Upper lobe of left lung (tissue), 6 donors: ENCODE results near the gene ZCCHC12. TPM values are rescaled to one million over a fixed set of nuclear protein-coding genes. Genes with fewer than 3 reads are reported as not detected.
"Not testable (repeated sequence)": the region's sequence is repeated elsewhere in the genome, so short reads cannot be mapped to it uniquely, and the experiment has no call there.

Source experiments
- ATAC-seq, 2 donors: fragments of 200-7000 bp; cut with Tn5 transposase; one replicate each; pipeline ENCODE4 v1.9.1; 2022; ENCODE audit warnings: mild to moderate bottlenecking in 2 of 2, moderate library complexity in 2 of 2; ENCODE audit not compliant: low FRiP score in 2 of 2
- DNase-seq, 2 donors: peaks; one replicate each; pipeline ENCODE4 v3.0.0-alpha.2; 2019 to 2020
- H3K27ac ChIP-seq, 4 donors: fragments of 200-600 bp; sonication (generic); one replicate each; pipeline ENCODE4 v1.5.1; 2016 to 2019
- H3K27me3 ChIP-seq, 4 donors: fragments of 200-600 bp; sonication (generic); one replicate each; pipeline ENCODE4 v1.5.1; 2017 to 2019
- H3K36me3 ChIP-seq, 4 donors: fragments of 200-600 bp; sonication (generic); one replicate each; pipeline ENCODE4 v1.5.1; 2016 to 2019
- H3K4me1 ChIP-seq, 4 donors: fragments of 200-600 bp; sonication (generic); one replicate each; pipeline ENCODE4 v1.5.1; 2018 to 2019
- H3K4me3 ChIP-seq, 4 donors: fragments of 200-600 bp; sonication (generic); one replicate each; pipeline ENCODE4 v1.5.1; 2017 to 2019; ENCODE audit warnings: mild to moderate bottlenecking in 2 of 4, moderate library complexity in 1 of 4
- H3K9me3 ChIP-seq, 4 donors: fragments of 200-600 bp; sonication (generic); one replicate each; pipeline ENCODE4 v1.5.1; 2018 to 2019
- CTCF ChIP-seq, 6 experiments: fragments of 450-650 bp in 4 of 6; fragments of 200-600 bp in 2 of 6; sonication (generic) in 2 of 6; IDR thresholded peaks; one replicate each; pipeline ENCODE4 v1.5.1; 2016 to 2019; ENCODE audit warnings: antibody characterized with exemption in 6 of 6
- EP300 ChIP-seq, 4 donors: sonication (generic); formaldehyde crosslinking; IDR thresholded peaks; one replicate each; pipeline ENCODE4 v1.5.1; 2017; ENCODE audit warnings: antibody characterized with exemption in 4 of 4, control low read depth in 2 of 4
- POLR2A ChIP-seq, 4 donors: fragments of 450-650 bp; IDR thresholded peaks; one replicate each; pipeline ENCODE4 v1.5.1; 2016 to 2017; ENCODE audit warnings: antibody characterized with exemption in 4 of 4, mild to moderate bottlenecking in 2 of 4
- POLR2AphosphoS5 ChIP-seq, 2 donors: sonication (generic); formaldehyde crosslinking; IDR thresholded peaks; one replicate each; pipeline ENCODE4 v1.5.1; 2017; ENCODE audit warnings: antibody characterized with exemption in 2 of 2
- WGBS, 2 donors: methylation state at CpG; one replicate each; pipeline ENCODE4 v1.1.5; 2017 to 2018; 5-methylcytosine and 5-hydroxymethylcytosine counted together
- total RNA-seq, 6 donors: library from RNA; depleted of rRNA in 4 of 6; stranded (reverse); fragments of >200 nt in 4 of 6; gene quantifications; one replicate each; pipeline versions ENCODE4 v1.1.0 to v1.2.1, GENCODE V29; 2016 to 2021
- donor health status: DM: no; HTN: no; CAD: no; lungs with moderate emphysema.
- donor health status: DM: no; HTN: yes; CAD: no; lungs with severe emphysema.

Gene ZCCHC12
- total RNA-seq, 6 donors from 2014 or later: 0.46 to 3.6 (median 1.1) TPM; not detected in 3

- DNase-seq (no peak), ATAC-seq (peak in 1 of 2 donors; percentile 56)
- no peaks in the 10 kb centered on the region for H3K27me3 ChIP-seq
- WGBS, 2 donors: 63 to 67% methylated on average over 5 of the region's 5 CpGs
- H3K4me1 ChIP-seq: no peaks in the 10 kb centered on the region
- H3K4me3 ChIP-seq: no peak overlapping the region
- H3K36me3 ChIP-seq: no peaks in the 10 kb centered on the region
- no peaks in the 10 kb centered on the region for H3K9me3 ChIP-seq
- TF ChIP-seq CTCF (IDR thresholded peaks at IDR 0.05): no peak
- H3K27ac ChIP-seq: no peak overlapping the region
Measured at GRCh38 chrX:118795528-118796280, 27.9 kb upstream of the ZCCHC12 start.

GRCh38 chrX:118802857-118803256 is 20.8 kb upstream of the ZCCHC12 start:
- no peaks in the 10 kb centered on the region for H3K9me3 ChIP-seq
- DNase-seq: peak in 1 of 2 donors; percentile 43
- TF ChIP-seq CTCF (IDR thresholded peaks at IDR 0.05) (no peak), EP300 (IDR thresholded peaks at IDR 0.05) (no peak), POLR2A (IDR thresholded peaks at IDR 0.05) (no peak), POLR2AphosphoS5 (IDR thresholded peaks at IDR 0.05) (no peak)
- ATAC-seq: peak in 1 of 2 donors; percentile 63
- H3K4me3 ChIP-seq: no peak overlapping the region
- H3K4me1 ChIP-seq: no peaks in the 10 kb centered on the region
- H3K36me3 ChIP-seq: no peaks in the 10 kb centered on the region
- H3K27ac ChIP-seq: no peak overlapping the region
- 9 to 13% methylated on average over 1 of the region's 1 CpG for WGBS, 2 donors
- H3K27me3 ChIP-seq: no peaks in the 10 kb centered on the region

GRCh38 chrX:118807151-118808017 is 16.2 kb upstream of the ZCCHC12 start:
- ATAC-seq (peak; percentile 75 to 77), DNase-seq (peak in 1 of 2 donors; percentile 37)
- TF ChIP-seq EP300 (IDR thresholded peaks at IDR 0.05) (no peak), POLR2A (IDR thresholded peaks at IDR 0.05) (no peak), CTCF (IDR thresholded peaks at IDR 0.05) (peak; percentile 50 to 75 (median 60))
- Histone ChIP-seq H3K4me1 (no peaks in the 10 kb centered on the region), H3K27ac (no peak overlapping the region), H3K36me3 (no peaks in the 10 kb centered on the region), H3K27me3 (no peaks in the 10 kb centered on the region), H3K9me3 (no peaks in the 10 kb centered on the region), H3K4me3 (no peak overlapping the region)
- 38 to 54% methylated on average over 4 of the region's 4 CpGs for WGBS, 2 donors

GRCh38 chrX:118817257-118817656 is 6.4 kb upstream of the ZCCHC12 start:
- ATAC-seq, H3K4me3 ChIP-seq: not testable (repeated sequence)

GRCh38 chrX:118824173-118824730 is 628 bp downstream of the ZCCHC12 start:
- TF ChIP-seq POLR2AphosphoS5 (IDR thresholded peaks at IDR 0.05): no peak
- TF ChIP-seq CTCF (IDR thresholded peaks at IDR 0.05): no peak
- H3K27me3 ChIP-seq: peaks cover 0 to 9% (median 0%) of the 10 kb centered on the region in 4 donors
- peaks cover 4 to 15% (median 10%) of the 10 kb centered on the region in 4 donors for H3K4me1 ChIP-seq
- no peaks in the 10 kb centered on the region for H3K9me3 ChIP-seq
- no peaks in the 10 kb centered on the region for H3K36me3 ChIP-seq
- no peak overlapping the region for H3K27ac ChIP-seq
- H3K4me3 ChIP-seq: peak overlapping the region in 3 of 4 donors; percentile 18 to 36 (median 28)
- DNase-seq (no peak), ATAC-seq (peak in 1 of 2 donors; percentile 10)
- WGBS, 2 donors: 20 to 39% methylated on average over 10 to 22 of the region's 22 CpGs

More at GRCh38 chrX:118817257-118817656, 6.4 kb upstream of the ZCCHC12 start:
- DNase-seq, H3K27me3 ChIP-seq, H3K36me3 ChIP-seq, H3K27ac ChIP-seq, H3K9me3 ChIP-seq, H3K4me1 ChIP-seq: not testable (repeated sequence)
- 88 to 95% methylated on average over 4 of the region's 4 CpGs for WGBS, 2 donors
